Duodenal mucosa (tissue), 2 donors: ENCODE measurements around the gene ECE1.

Experiments used
- H3K27ac ChIP-seq: one replicate; pipeline ENCODE4 v1.7.0; 2013; ENCODE audit warnings: low read depth, low read length
- H3K27me3 ChIP-seq, 2 donors: one replicate each; pipeline ENCODE4 v1.7.0; 2013; ENCODE audit warnings: low read length in 2 of 2, control low read depth in 1 of 2; ENCODE audit not compliant: insufficient read depth in 2 of 2, control insufficient read depth in 1 of 2
- H3K36me3 ChIP-seq, 2 donors: one replicate each; pipeline ENCODE4 v1.7.0; 2013; ENCODE audit warnings: low read length in 2 of 2, control low read depth in 1 of 2; ENCODE audit not compliant: insufficient read depth in 2 of 2, control insufficient read depth in 1 of 2
- H3K4me1 ChIP-seq, 2 donors: one replicate each; pipeline ENCODE4 v1.7.0; 2013; ENCODE audit warnings: low read length in 2 of 2, control low read depth in 1 of 2; ENCODE audit not compliant: insufficient read depth in 2 of 2, control insufficient read depth in 1 of 2
- H3K4me3 ChIP-seq, 2 donors: one replicate each; pipeline ENCODE4 v1.7.0; 2013; ENCODE audit warnings: low read length in 2 of 2, low read depth in 1 of 2
- H3K9ac ChIP-seq, 2 donors: one replicate each; pipeline ENCODE4 v1.7.0; 2013; ENCODE audit warnings: low read length in 2 of 2, low read depth in 1 of 2
- H3K9me3 ChIP-seq, 2 donors: one replicate each; pipeline ENCODE4 v1.7.0; 2013; ENCODE audit warnings: low read length in 2 of 2, control low read depth in 1 of 2; ENCODE audit not compliant: control insufficient read depth in 1 of 2

Gene ECE1

GRCh38 chr1:21334214-21335087 is 44.2 kb upstream of the ECE1 start:
- Histone ChIP-seq H3K36me3 (no peaks in the 10 kb centered on the region), H3K4me1 (peaks cover 74 to 77% of the 10 kb centered on the region in 2 donors), H3K9me3 (no peaks in the 10 kb centered on the region), H3K27me3 (no peaks in the 10 kb centered on the region), H3K9ac (peak overlapping the region; percentile 12 to 52), H3K27ac (peak overlapping the region; percentile 28), H3K4me3 (peak overlapping the region; percentile 27 to 48)

- H3K9ac ChIP-seq, result peak overlapping the region in 1 of 2 donors; percentile 52
- no peaks in the 10 kb centered on the region for H3K9me3 ChIP-seq
- H3K27ac ChIP-seq, result peak overlapping the region; percentile 15
- H3K4me3 ChIP-seq, result peak overlapping the region; percentile 27 to 48
- H3K36me3 ChIP-seq, result no peaks in the 10 kb centered on the region
- peaks cover 71 to 75% of the 10 kb centered on the region in 2 donors for H3K4me1 ChIP-seq
- H3K27me3 ChIP-seq, result no peaks in the 10 kb centered on the region
These were observed 43.6 kb upstream of the ECE1 start for GRCh38 chr1:21333824-21334213.

GRCh38 chr1:21332554-21333311 is 42.5 kb upstream of the ECE1 start:
- no peaks in the 10 kb centered on the region for H3K9me3 ChIP-seq
- H3K4me3 ChIP-seq, result no peak overlapping the region
- no peak overlapping the region for H3K27ac ChIP-seq
- H3K36me3 ChIP-seq, result no peaks in the 10 kb centered on the region
- H3K4me1 ChIP-seq, result peaks cover 67% of the 10 kb centered on the region in 2 donors
- no peaks in the 10 kb centered on the region for H3K27me3 ChIP-seq
- H3K9ac ChIP-seq, result no peak overlapping the region

GRCh38 chr1:21331752-21332478 is 41.7 kb upstream of the ECE1 start:
- no peak overlapping the region for H3K27ac ChIP-seq
- no peaks in the 10 kb centered on the region for H3K9me3 ChIP-seq
- H3K27me3 ChIP-seq, result no peaks in the 10 kb centered on the region
- H3K36me3 ChIP-seq, result no peaks in the 10 kb centered on the region
- H3K9ac ChIP-seq, result peak overlapping the region in 1 of 2 donors; percentile 6
- no peak overlapping the region for H3K4me3 ChIP-seq
- H3K4me1 ChIP-seq, result peaks cover 59 to 61% of the 10 kb centered on the region in 2 donors

GRCh38 chr1:21330544-21330943 is 40.3 kb upstream of the ECE1 start:
- Histone ChIP-seq H3K4me3 (no peak overlapping the region), H3K4me1 (peaks cover 60 to 64% of the 10 kb centered on the region in 2 donors), H3K36me3 (no peaks in the 10 kb centered on the region), H3K9ac (no peak overlapping the region), H3K27me3 (no peaks in the 10 kb centered on the region), H3K27ac (no peak overlapping the region), H3K9me3 (no peaks in the 10 kb centered on the region)

GRCh38 chr1:21329209-21329844 is 39.1 kb upstream of the ECE1 start:
- Histone ChIP-seq H3K9ac (peak overlapping the region; percentile 44 to 56), H3K27ac (peak overlapping the region; percentile 64), H3K27me3 (no peaks in the 10 kb centered on the region), H3K36me3 (no peaks in the 10 kb centered on the region), H3K4me1 (peaks cover 60 to 65% of the 10 kb centered on the region in 2 donors), H3K4me3 (peak overlapping the region; percentile 2 to 24), H3K9me3 (no peaks in the 10 kb centered on the region)

- Histone ChIP-seq H3K9ac (no peak overlapping the region), H3K36me3 (no peaks in the 10 kb centered on the region), H3K27ac (no peak overlapping the region), H3K4me3 (no peak overlapping the region), H3K9me3 (no peaks in the 10 kb centered on the region), H3K4me1 (peaks cover 63 to 64% of the 10 kb centered on the region in 2 donors), H3K27me3 (no peaks in the 10 kb centered on the region)
These were observed 37.5 kb upstream of the ECE1 start for GRCh38 chr1:21327566-21328323.

- Histone ChIP-seq H3K4me1 (peaks cover 63 to 65% of the 10 kb centered on the region in 2 donors), H3K27me3 (no peaks in the 10 kb centered on the region), H3K27ac (no peak overlapping the region), H3K36me3 (no peaks in the 10 kb centered on the region), H3K9ac (no peak overlapping the region), H3K9me3 (no peaks in the 10 kb centered on the region), H3K4me3 (no peak overlapping the region)
These were observed 36.6 kb upstream of the ECE1 start for GRCh38 chr1:21326861-21327344.

- no peaks in the 10 kb centered on the region for H3K9me3 ChIP-seq
- H3K9ac ChIP-seq, result no peak overlapping the region
- peak overlapping the region; percentile 32 for H3K27ac ChIP-seq
- H3K27me3 ChIP-seq, result no peaks in the 10 kb centered on the region
- H3K4me1 ChIP-seq, result peaks cover 58 to 61% of the 10 kb centered on the region in 2 donors
- H3K36me3 ChIP-seq, result no peaks in the 10 kb centered on the region
- H3K4me3 ChIP-seq, result no peak overlapping the region
These were observed 35.6 kb upstream of the ECE1 start for GRCh38 chr1:21325731-21326387.
